ENCODE measurements around the gene SLIT3.

- TF ChIP-seq POLR2AphosphoS5 (IDR thresholded peaks at IDR 0.05) (no peak), EP300 (IDR thresholded peaks at IDR 0.05) (no peak)
These were observed 520.1 kb downstream of the SLIT3 start for GRCh38 chr5:168780888-168781287.

All from esophagus muscularis mucosa (tissue), 3 donors.